ENCODE results near the gene ASIC2. TPM values are rescaled to one million over a fixed set of nuclear protein-coding genes. Genes with fewer than 3 reads are reported as not detected.
A peak's percentile ranks its signal among the peaks of the same experiment; 100 is the strongest.

The ASIC2 gene
- total RNA-seq, 1 donor from 2014 or later = 0.06 TPM

GRCh38 chr17:33163533-33164168 lies 129.4 kb downstream of the ASIC2 start:
- no peak for DNase-seq (ENCODE audit: low spot score)

- no peak for DNase-seq (ENCODE audit: low spot score)
These were observed 138.1 kb downstream of the ASIC2 start for GRCh38 chr17:33154869-33155455.

GRCh38 chr17:33152783-33153182 lies 140.3 kb downstream of the ASIC2 start:
- no peak for DNase-seq (ENCODE audit: low spot score)

- DNase-seq (ENCODE audit: low spot score) = no peak
These were observed 141.5 kb downstream of the ASIC2 start for GRCh38 chr17:33151565-33151964.

DNA sequence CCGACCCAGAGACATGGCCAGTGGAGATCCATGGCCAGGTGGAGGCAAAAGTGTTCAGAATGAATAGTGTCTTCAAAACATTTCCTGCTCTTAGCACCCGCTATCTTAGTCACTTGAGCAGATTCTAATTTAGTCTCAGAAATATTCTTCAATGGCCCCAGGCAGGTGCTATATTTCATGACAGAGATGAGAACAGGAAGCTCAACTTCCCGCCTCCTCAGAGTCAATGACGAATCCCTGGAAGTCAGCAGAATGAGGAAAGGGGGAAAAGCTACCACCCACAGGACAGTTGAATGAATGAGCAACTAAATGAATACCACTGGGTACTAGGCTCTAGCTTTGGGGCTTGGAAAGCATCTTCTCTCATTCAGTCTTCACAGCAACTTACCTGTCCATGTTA lies 147.2 kb downstream of the ASIC2 start:
- no peak for DNase-seq (ENCODE audit: low spot score)

GRCh38 chr17:33144837-33145236 lies 148.3 kb downstream of the ASIC2 start:
- no peak for DNase-seq (ENCODE audit: low spot score)

- peak; percentile 29 for DNase-seq (ENCODE audit: low spot score)
These were observed 150.3 kb downstream of the ASIC2 start for GRCh38 chr17:33142705-33143299.

- DNase-seq (ENCODE audit: low spot score) = no peak
These were observed 152.5 kb downstream of the ASIC2 start for GRCh38 chr17:33140413-33141099.

DNA sequence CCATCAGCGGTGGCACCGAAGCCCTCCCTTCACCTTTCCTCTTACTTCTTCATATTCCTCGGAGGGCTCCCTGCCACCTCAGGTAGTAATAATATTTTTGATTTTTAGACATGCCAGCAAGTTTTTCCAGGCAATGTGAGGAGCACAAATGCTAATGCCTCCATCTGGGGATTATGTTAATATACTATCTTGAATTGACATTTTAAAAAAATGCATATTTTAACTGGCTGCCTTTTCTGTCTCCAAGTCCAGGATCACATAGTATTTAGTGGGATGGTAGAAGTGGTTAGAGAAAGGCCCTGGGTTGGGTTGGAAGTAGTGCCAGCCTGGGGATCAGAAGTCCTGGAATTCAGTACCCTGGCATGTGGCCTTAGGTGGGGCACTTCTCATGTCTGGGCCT lies 154.5 kb downstream of the ASIC2 start:
- DNase-seq (ENCODE audit: low spot score) = no peak

DNA sequence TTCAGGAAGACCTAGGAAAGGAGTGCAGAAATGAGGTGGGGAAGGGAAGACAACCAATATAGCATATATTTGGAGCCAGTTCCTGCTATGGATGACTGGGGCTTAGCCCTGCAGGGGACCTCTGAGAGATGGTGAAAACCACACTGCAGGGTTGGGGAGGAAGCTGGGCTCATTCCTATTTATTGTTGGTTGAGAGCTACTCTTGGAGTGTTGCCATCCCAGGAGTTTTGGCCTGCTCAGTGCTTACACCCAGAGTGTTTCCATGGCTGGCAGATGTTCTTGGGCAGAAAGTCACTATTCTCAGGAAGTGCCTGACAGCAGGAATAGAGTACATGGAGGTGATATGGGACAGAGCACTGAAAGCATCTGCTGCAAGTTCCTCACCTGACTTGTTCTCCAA lies 155.7 kb downstream of the ASIC2 start:
- no peak for DNase-seq (ENCODE audit: low spot score)

DNA sequence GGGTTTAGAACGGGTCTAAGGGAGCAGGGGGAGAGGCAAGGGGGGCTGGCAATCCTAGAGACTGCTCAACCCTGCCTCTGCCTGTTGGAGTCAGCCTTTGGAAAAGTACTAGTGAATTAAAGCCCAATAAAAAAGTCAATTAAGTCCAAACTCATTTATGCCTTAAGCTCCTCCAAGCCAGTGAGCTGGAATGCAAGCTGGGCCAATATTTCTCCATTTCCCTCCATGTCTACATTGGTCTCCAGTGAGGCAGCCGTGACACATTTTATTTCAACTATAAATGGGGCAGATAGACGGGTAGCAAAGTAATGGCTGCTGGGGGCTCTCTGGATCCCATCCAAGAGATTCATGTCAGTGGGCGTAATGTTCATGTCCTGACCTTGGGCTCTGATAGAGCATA lies 157.4 kb downstream of the ASIC2 start:
- DNase-seq (ENCODE audit: low spot score) = no peak

GRCh38 chr17:33131620-33132019 lies 161.5 kb downstream of the ASIC2 start:
- no peak for DNase-seq (ENCODE audit: low spot score)

GRCh38 chr17:33127706-33128105 lies 165.4 kb downstream of the ASIC2 start:
- DNase-seq (ENCODE audit: low spot score) = no peak

DNA sequence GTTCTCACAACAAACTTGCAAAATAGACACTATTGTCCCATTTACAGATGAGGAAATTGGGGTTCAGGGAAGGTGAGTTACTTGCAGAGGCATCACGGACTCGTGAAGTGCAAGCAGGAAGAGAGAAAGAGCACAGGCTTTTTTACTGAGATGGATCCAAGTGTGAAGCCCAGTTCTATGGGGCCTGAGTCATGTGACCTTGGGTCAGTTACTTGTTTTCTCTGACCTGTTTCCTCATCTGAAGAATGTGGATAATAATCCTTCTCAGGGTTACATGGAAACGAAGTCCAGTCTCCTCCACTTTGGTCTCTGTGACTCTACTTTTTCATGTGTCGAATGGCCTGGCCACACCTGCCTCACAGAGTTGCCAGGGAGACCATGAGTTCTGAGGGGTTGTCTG lies 167.0 kb downstream of the ASIC2 start:
- no peak for DNase-seq (ENCODE audit: low spot score)

DNA sequence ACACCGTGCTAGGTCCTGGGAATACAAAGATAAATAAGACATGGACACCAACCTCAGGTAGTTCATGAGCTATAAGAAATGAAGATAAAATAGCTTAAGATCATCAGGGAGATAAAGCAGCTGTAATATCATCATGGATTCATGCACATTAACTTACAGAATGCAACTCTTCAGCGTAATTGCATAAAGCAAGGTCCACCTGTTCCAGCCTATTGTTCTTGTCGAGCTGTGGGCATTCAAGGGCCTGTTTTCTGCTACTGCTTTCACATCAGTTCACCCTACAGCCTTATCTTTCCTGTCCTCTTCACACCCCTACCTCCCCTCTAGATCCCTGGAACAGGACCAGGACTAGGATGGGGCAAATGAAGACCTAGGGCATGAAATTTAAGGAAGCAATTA lies 167.5 kb downstream of the ASIC2 start:
- no peak for DNase-seq (ENCODE audit: low spot score)

- no peak for DNase-seq (ENCODE audit: low spot score)
These were observed 168.1 kb downstream of the ASIC2 start for GRCh38 chr17:33124871-33125551.

DNA sequence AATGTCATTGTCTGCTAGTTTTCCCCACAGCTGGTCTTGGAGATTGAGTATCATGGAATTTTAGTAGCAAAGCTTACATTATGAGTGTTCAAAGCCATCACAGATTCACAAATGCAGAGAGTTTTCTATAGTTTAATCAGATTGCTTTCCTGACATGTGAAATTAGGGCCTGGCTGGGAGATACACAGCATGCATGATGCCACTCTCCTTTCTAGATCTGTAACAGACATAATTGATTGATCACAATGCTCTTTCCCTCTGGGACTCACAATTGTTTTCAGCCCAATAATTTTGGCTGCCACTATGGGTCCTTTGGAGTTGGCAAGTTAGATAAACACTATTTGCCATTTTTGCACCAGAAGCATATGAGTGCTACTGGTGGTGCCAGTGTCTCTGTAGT lies 168.9 kb downstream of the ASIC2 start:
- no peak for DNase-seq (ENCODE audit: low spot score)

GRCh38 chr17:33121756-33122155 lies 171.3 kb downstream of the ASIC2 start:
- no peak for DNase-seq (ENCODE audit: low spot score)

GRCh38 chr17:33121272-33121671 lies 171.8 kb downstream of the ASIC2 start:
- DNase-seq (ENCODE audit: low spot score) = no peak

GRCh38 chr17:33120103-33120502 lies 173.0 kb downstream of the ASIC2 start:
- DNase-seq (ENCODE audit: low spot score) = no peak

GRCh38 chr17:33118391-33119075 lies 174.6 kb downstream of the ASIC2 start:
- DNase-seq (ENCODE audit: low spot score) = no peak

All from mucosa of gallbladder (tissue), 1 donor.